ENCODE measurements around the gene PEX11G.
A peak's percentile ranks its signal among the peaks of the same experiment; 100 is the strongest.

The PEX11G gene

GRCh38 chr19:7521551-7522071 lies 32.8 kb upstream of the PEX11G start:
- DNase-seq, result no peak

- DNase-seq, result no peak
Measured at GRCh38 chr19:7520131-7521051, 31.6 kb upstream of the PEX11G start.

- no peak for DNase-seq
Measured at GRCh38 chr19:7519361-7520130, 30.7 kb upstream of the PEX11G start.

- no peak for DNase-seq
Measured at GRCh38 chr19:7516878-7517277, 28.0 kb upstream of the PEX11G start.

DNA sequence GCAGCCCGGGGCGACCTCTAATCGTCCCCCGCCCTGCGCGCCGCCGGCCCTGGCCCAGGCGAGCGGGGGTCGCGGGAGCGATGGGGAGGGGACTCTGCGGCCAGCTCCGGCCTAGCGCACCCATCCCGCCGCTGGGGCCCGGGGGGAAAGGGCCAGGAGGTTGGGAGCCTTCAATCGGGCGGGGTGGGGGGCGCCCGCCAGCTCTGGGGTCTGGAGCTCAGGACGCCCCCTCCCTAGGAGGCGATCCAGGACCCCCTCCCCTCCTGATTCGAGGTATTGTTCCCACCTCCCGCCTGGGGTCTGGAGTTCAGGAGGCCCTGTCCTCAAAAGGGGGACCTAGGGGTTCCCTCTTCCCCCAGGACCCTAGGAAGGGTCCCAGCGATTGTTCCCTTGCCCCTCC lies 27.5 kb upstream of the PEX11G start:
- DNase-seq, result no peak

DNA sequence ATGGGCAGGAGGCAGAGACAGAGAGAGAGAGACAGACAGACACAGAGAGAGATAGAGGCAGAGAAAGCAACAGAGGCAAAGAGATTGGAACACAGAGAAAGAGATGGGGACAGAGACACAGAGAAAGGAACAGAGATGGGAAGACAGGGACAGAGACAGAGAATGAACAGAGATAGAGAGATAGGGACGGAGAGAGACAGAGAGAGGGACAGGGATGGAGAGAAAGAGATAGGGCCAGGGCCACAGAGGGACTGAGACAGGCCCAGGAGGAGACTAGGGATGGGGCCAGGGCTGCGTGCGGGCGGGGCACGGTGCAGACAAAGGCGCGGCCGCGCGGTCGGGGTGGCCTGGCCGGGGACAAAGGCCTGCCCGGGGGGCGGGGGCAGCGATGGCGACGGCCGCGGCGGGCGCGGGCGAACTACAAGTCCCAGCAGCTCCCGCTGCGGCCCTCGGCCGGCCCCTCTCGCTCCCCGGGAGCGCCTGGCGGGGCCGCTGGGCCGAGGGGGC lies 26.9 kb upstream of the PEX11G start, which contains the start of gene ZNF358:
TSS of gene ZNF358 (plus strand) at position 459 of the 507 bp plus-strand sequence. CDS start 3,140 bp downstream, outside the sequence.
- no peak for DNase-seq

- DNase-seq, result no peak
Measured at GRCh38 chr19:7515110-7515644, 26.3 kb upstream of the PEX11G start.

DNA sequence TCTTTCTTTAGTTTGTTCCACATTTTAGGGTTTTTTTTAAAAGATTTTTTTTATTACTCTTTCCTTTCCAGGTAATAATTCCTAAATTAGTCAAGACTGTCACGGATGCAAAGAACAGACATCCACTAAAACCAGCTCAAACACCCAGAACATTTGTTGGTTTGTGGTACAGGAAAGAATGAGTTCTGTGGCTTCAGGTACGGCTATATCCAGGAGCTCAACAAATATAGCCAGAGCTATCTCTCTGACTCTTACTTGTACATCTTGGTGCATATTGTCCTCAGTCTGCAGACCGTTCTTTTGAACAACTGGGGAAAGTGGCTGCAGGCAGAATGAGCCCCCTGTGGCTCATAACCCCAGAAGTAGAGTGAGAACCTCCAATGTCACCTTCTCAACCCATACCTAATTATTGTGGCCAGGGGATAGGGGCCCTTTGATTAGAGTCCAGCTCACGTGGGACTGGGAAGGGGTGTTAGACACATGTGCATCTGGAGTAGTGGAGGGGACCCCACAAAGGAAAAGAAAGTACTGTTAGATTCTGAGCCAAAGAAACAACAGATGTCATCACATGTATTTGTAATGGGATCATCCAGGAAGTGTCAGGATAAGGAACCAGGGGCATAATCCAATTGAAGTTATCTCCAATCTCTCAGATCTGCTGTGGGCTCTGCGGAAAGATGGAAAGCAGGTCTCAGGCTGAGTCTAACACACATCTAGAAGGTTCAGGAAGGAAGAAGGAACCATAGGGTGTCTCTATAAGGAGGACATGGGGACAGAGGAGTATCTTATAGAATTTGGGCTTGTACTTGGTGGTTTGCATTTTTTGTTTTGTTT lies 25.2 kb upstream of the PEX11G start:
- DNase-seq, result no peak

GRCh38 chr19:7512400-7512851 lies 23.6 kb upstream of the PEX11G start:
- no peak for DNase-seq

DNA sequence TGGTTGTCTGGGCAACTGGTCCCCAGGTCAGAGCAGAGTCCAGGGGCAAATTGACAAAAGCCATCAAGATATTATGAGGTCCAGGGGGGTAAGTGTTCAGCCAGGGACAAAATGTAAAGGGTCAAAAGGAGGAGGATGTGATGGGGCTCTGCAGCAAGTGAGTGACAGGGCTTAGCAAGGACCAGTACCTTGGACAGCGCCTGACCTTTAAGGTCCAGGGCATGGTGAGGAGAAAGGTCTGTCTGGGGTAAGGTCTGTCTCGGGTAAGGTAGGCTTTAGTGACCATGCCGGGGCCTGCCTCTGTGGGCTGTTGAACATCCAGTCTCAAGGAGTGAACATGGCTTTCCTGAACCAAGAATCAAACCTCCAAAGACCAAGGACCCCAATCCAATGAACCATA lies 20.8 kb upstream of the PEX11G start:
- DNase-seq, result no peak

GRCh38 chr19:7507884-7508283 lies 19.0 kb upstream of the PEX11G start:
- DNase-seq, result no peak

- peak; percentile 45 for DNase-seq
Measured at GRCh38 chr19:7506385-7507328, 17.8 kb upstream of the PEX11G start.

DNA sequence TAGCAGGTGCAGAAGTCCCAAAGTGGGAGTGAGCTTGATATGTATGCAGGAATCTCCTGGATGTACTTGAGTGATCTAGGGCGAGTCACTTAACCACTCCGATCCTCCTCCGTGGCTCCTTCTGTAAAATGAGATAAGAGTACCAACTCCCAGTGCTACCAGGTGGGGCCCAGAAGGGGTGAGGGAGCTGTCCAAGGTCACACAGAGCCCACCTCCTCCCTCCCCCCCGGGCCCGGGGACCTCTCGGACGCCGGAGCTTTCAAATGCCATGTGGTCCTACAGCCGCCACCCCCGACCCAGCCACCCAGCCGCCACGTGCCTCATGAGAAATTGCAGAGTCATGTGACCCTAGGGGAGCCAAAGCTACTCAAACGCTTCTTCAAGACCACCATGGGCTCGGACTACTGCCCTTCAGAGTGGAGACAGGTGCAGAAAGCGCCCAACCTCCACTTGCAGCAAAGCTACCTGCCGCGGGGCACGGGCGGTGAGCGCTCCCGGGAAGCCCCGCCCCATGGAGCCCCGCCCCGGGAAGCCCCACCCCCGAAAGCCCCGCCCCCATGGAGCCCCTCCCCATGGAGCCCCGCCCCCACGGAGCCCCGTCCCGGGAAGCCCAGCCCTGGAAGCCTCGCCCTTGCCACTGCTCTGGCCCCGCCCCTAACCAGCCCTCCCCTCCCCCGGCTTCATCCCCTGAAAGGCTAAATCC lies 17.0 kb upstream of the PEX11G start:
- no peak for DNase-seq

GRCh38 chr19:7505288-7505681 lies 16.4 kb upstream of the PEX11G start:
- no peak for DNase-seq

DNA sequence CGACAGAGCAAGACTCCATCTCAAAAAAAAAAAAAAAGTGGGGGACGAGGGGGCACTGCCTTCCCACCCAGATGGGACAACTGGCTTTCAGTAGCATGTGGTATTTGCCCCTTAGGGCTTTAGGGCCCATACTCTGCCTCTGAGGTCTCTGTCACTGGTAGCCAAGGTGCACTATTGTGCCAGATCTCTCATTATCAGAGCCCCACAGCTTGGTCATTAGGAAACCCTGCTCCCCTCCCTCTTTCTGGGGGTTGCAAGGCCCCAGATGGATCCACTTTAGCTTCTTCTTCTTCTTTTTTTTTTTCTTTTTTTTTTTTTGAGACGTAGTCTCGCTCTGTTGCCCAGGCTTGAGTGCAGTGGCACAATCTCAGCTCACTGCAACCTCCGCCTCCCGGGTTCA lies 15.8 kb upstream of the PEX11G start:
- no peak for DNase-seq

GRCh38 chr19:7502552-7502951 lies 13.7 kb upstream of the PEX11G start:
- no peak for DNase-seq

DNA sequence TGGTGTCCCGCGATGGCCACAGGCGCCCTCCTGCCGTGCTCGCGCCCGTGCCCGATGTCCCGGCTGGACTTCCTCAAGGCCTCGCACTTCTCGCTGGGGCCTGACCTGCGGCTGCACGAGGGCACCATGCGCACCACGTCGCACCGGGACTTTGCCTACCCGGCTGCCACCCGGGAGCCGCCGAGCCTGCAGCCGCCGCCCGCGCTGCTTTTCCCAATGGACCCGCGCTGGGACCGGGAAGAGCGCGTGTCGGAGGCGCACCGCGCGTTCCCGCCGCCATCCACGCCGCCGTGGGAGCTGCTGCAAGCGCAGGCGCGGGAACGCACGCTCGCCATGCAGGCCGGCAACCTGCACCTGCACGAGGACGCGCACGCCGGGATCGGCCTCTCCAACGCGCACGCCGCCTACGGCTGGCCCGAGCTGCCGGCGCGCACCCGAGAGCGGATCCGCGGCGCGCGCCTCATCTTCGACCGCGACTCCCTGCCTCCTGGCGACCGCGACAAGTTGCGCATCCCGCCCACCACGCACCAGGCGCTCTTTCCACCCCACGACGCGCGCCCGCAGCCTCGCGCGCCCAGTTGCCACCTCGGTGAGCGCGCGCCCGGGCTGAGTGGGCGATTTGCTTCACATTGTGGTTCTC lies 12.1 kb upstream of the PEX11G start:
- no peak for DNase-seq

- DNase-seq, result no peak
Measured at GRCh38 chr19:7497292-7497691, 8.5 kb upstream of the PEX11G start.

DNA sequence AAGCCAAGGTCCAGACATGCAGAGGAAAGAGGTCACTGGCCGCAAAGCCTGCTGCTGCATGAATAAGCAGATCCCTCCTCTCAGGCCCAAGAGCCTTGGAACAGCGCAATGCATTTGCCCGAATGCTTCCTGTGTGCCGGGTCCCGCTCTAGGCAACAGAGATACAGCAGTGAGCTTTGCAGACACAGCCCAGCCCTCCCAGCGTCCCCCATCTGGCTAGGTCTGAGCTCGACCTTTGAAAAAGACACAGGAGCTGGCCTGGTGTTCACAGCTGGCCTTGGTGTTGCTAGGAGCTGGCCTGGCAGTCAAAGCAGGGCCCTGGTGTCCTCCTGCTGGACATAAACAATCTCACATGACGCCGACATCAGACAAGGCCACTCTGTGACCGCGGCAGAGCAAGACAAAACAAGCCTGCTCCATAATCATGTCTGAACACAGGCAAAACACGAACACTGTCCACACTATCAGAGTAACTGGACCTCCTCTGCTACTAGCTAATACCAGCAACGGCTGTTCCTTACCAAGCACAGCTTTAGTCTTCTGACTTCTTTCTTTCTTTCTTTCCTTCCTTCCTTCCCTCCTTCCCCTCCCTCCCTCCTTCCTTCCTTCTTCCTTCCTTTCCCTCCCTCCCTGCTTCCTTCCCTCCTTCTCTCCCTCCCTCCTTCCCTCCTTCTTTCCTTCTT lies 5.7 kb upstream of the PEX11G start:
- no peak for DNase-seq
